Measurements from ENCODE around the gene KDR.

KDR gene

DNA sequence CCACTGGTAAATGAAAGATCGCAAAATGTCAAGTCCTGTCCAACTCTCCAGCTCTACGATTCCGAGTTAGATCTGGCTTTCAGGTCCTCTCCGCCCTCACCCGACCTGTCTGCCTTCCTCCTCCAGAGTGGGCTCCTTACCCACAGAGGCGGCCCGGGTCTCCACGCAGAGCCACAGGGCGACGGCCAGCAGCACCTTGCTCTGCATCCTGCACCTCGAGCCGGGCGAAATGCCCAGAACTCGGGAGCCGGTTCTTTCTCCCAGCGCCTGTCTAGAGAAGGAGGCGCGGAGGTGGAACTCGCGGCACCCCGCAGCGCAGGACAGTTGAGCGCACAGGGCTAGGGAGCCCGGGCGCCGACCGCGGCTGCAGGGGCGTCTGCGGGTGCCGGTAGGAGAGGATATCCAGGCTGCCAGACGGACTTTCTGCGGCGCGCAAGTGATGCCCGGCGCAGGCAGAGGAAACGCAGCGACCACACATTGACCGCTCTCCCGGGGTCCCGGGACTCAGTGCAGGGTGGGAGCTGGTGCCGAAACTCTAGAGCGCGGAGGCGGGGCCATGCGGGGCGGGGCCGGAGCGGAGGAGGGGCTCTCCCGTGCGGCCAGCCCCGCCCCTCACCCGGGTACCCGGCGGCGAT lies at the start of gene KDR:
KDR (minus strand) TSS at position 509 of the 635 bp plus-strand sequence; CDS start at position 207, 302 bp downstream.
- DNase-seq, result peak; percentile 79

GRCh38 chr4:55173580-55173979 lies 48.2 kb upstream of the KDR start:
- no peak for DNase-seq

DNA sequence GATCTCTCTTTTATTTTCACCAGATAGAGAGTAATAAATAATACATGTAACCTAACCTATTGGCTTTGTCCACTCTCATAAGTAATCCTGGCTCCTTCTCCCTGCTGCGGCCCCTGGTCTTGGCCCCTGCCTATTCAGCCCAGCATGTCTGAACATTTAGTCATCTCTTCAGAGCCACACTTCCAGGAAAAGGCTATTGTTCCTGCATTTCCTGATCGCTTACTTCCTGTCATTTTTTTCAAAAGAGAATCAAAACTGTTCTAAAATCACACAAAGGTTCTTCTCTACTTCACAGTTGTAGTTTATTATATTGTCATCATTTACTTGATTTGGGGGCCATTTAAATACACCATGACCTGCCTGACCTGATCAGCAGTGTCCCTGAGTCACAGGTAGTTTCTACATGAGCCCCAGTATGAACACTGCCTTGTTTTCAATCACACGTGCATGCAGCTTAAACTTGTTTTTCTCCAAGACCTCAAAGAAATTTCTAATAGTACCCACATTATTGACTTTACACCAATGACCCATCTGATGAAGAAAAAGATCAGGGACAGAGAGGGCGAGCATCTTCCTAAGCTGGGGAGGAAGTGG lies 47.4 kb upstream of the KDR start:
- no peak for DNase-seq

DNA sequence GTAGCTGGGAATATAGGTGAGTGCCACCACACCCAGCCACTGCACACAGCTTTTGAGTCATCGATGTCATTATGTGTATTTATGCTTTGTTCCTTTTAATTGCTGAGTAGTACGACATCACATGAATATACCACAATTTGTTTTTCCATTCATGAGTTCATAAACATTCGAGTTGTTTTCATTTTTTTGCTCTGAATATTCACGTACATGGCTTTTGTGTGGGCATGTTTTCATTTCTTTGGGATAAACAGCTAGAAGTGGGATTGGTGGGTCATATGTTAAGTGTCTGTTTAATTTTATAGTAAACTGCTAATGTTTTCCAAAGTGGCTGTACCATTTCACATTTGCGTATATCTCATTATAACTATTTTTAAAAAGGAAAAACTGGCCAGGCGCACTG lies 45.1 kb upstream of the KDR start:
- DNase-seq, result no peak

- DNase-seq, result peak; percentile 60
Measured at GRCh38 chr4:55169352-55169961, 44.1 kb upstream of the KDR start.

DNA sequence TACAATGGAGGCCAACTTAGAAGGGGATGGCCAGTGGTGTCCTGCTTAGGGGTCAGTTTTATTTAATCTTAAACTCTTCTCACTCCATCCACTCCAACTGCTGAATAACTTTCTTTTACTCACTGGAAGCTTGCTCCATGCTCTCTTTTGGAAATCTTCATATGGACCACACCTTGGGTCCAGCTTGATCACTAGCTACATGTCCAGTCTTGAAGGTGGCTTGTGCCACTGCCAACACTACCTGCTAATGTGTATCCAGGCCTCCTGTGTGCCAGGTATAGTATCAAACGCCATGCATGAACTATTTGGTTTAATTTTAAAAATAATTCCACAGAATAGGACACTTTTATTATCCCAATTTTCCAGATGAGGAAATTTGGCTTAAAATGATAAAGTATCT lies 37.0 kb upstream of the KDR start:
- DNase-seq, result no peak

- DNase-seq, result no peak
Measured at GRCh38 chr4:55161739-55162138, 36.3 kb upstream of the KDR start.

- no peak for DNase-seq
Measured at GRCh38 chr4:55159851-55160250, 34.5 kb upstream of the KDR start.

- DNase-seq, result no peak
Measured at GRCh38 chr4:55158957-55159356, 33.6 kb upstream of the KDR start.

DNA sequence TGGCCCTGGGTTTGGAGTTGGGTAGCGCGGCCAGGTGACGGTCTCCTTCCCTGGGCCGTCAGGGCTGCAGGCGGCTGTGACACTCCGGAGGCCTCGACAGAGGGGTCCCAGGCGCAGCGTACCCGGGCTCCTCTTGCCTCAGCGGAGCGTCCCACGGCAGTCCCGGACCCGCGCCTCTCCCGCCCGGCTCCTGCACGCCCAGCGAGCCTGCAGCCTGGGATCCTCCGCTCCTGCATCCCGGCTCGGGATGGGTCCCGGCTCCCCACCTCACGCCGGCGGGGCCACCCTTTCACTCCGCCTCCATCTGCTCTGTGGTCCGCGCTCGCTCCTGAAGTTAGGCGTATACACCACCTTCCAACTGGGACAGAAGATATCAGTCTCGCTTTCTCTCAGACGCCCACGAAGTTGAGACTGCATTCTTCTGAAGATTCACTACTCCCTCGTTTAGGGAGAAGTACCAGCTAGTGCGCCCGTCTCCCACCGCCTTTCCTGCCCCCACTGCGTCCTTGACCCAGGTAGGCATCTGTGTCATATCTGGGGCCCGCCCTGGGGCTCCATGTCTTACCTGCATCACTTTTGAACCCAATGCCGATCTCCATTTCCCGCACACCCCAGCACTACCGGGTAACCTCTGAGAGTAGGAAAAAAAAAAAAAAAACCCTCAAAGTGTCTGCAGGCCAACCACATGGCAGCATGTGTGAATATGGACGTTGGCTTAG lies 32.3 kb upstream of the KDR start:
- DNase-seq, result peak; percentile 58

DNA sequence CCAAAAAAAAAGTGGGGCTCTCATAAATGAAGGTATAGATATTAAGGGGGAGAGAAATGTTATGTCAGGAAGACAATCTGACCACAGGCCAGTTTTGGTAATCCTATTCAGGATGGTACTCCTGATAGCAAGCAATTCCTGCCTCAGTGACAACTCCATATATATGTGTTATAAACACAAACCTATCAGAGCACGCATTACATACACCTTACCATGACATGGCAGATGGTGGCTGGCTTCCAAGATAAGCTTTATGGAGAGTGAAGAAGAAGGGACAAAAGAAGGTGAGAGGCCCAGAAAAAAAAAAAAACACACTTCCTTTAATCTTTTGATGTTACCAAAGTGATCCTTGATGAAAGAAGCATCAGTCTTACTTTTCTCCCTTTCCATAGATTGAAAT lies 29.5 kb upstream of the KDR start:
- no peak for DNase-seq

DNA sequence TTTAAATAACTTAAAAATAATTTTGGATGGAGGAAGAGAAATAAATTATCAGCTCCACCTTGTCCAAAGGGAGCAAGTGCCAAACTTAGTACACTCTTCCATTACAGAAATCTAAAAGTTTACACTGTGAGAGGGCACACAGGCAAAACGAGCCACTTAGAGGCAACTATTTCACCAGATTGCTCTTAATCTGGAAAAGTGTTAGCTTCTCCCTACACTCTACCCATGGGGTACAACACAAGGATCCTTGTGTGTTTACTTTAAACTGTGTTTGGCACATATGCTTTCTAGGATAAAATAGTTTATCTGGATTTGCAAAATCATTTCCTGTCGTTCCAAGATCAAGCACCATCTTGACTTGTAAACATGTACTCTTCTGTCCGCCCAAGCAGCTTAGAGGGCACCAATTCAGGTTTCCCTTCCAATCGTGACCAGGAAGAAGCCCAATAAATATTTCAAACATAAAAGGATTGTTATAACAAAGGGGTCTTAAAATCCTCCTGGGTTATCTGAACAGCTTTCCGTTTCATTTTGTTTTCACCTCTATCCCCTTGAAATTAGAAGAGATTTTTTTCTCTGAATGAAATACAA lies 29.0 kb upstream of the KDR start:
- no peak for DNase-seq

- DNase-seq, result no peak
Measured at GRCh38 chr4:55143858-55144257, 18.5 kb upstream of the KDR start.

DNA sequence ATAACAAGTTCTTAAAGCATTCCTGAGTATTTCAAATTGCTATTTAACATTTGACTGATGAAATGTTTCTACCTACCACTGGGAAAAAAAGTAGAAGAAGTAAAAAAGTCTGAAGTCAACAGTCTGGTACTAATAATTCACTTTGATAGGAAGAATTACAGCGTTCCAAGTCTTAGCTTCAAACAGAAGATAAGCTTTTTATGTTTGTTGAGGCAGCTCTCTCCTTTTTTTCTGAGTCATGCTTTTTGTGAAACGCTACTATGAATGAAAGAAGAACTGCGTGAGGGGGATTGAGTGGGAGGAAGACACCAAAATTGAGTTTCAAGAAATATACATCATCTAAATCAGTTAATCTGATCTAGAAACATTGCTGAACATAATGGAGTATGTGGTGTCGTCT lies 13.0 kb upstream of the KDR start:
- DNase-seq, result no peak

DNA sequence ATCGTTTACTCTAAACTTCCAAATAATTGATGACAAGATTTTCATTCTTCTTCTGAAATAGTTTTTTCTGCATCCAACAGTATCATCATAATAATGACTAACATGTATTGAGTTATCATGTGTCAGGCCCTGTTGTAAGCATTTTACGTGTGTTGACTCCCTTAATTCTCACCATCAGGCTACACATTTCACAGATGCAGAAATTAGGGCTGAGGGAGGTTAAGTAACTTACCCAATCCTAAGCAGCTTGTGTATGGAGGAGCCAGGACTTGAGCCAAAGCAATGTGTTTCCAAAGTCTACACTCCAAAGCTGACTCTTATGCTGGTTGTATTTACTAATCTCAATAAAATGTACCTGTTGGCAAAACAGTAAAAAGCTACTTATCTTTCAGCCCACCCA lies 11.2 kb upstream of the KDR start:
- DNase-seq, result no peak

DNA sequence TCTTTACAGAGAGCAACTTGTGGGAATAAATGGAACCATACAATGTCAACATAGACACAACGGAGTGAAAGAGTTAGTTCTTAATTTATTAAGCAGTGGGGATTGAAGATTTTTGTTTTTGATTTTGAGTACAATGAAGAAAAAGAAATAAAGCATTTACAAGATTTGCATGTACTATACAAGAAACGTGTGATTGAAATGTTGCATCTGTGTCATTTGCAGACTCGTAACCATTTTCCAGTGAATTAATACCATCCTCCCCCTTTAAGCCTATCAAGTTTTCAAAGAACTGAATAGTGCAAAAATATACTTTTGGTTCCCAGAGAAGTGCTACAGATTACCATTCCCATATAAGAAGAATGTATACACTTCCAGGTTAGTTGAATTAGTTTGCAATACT lies 8.6 kb upstream of the KDR start:
- DNase-seq, result no peak

GRCh38 chr4:55132775-55133174 lies 7.4 kb upstream of the KDR start:
- DNase-seq, result no peak

DNA sequence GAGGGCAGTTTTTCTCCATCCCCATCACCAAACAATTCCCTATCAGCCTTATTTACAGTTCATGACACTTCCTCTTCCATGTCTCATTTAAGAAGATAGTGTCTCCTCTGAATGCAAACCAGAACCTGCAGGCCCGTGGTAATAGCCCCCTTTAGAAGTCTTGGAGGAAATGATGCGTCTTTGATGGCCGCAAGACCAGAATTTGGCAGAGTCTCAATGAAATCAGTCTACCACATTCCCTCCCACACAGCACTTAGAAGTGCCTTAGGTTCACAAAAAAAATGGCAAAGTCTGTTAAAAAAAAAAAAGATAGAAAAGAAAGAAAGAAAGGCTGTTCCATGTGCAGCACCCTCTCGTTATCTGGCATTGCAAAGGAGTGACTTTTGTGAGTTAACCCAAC lies 2.1 kb upstream of the KDR start:
- DNase-seq, result no peak

DNA sequence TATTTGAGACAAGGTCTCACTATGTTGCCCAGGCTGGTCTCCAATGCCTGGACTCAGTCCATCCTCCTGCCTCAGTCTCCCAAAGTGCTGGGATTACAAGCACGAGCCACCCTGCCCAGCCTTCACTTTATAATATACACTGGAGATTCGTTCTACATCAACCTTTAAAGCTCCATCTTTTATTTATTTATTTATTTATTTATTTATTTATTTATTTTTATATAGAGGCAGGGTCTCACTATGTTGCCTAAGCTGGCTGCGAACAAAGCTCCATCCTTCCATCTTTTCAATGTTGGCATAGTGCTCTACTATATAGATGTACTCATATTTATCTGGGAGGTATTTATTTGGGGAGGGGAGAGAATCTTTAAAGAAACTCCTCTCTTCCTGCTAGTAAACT lies 1.7 kb upstream of the KDR start:
- no peak for DNase-seq

- no peak for DNase-seq
Measured at GRCh38 chr4:55125763-55126541, 557 bp upstream of the KDR start.

GRCh38 chr4:55124322-55125076 lies 896 bp downstream of the KDR start:
- peak; percentile 73 for DNase-seq

GRCh38 chr4:55123791-55124190 lies 1.6 kb downstream of the KDR start:
- DNase-seq, result no peak
